Breast epithelium (tissue), 3 donors: ENCODE data around the gene IQGAP3.

Experiments
- POLR2A ChIP-seq: fragments of 450-650 bp; IDR thresholded peaks from one replicate; pipeline ENCODE4 v1.6.1; 2016; ENCODE audit warnings: antibody characterized with exemption, mild to moderate bottlenecking, moderate library complexity
- POLR2AphosphoS5 ChIP-seq, 3 donors: sonication (generic); formaldehyde crosslinking; IDR thresholded peaks; one replicate each; pipeline ENCODE4 v1.6.1; 2017; ENCODE audit warnings: antibody characterized with exemption in 3 of 3
- TF ChIP-seq, protein P1 (sequence below), 3 donors: fragments of 450-650 bp; IDR thresholded peaks; one replicate each; pipeline ENCODE4 v1.5.1; 2016 to 2017; ENCODE audit warnings: antibody characterized with exemption in 3 of 3, mild to moderate bottlenecking in 3 of 3, moderate library complexity in 3 of 3

GRCh38 chr1:156534424-156535060, 37.8 kb downstream of the IQGAP3 start:
- TF ChIP-seq POLR2A = no peak
- TF ChIP-seq POLR2AphosphoS5 (IDR thresholded peaks at IDR 0.05) = no peak
- TF ChIP-seq, protein P1, sequence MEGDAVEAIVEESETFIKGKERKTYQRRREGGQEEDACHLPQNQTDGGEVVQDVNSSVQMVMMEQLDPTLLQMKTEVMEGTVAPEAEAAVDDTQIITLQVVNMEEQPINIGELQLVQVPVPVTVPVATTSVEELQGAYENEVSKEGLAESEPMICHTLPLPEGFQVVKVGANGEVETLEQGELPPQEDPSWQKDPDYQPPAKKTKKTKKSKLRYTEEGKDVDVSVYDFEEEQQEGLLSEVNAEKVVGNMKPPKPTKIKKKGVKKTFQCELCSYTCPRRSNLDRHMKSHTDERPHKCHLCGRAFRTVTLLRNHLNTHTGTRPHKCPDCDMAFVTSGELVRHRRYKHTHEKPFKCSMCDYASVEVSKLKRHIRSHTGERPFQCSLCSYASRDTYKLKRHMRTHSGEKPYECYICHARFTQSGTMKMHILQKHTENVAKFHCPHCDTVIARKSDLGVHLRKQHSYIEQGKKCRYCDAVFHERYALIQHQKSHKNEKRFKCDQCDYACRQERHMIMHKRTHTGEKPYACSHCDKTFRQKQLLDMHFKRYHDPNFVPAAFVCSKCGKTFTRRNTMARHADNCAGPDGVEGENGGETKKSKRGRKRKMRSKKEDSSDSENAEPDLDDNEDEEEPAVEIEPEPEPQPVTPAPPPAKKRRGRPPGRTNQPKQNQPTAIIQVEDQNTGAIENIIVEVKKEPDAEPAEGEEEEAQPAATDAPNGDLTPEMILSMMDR (IDR thresholded peaks at IDR 0.05) = no peak
